Activated T-cell treated with anti-CD3 and anti-CD28 coated beads for 24 hours (primary cell): ENCODE data around the gene AREL1.

Source experiments
- DNase-seq: peaks from one replicate; pipeline ENCODE4 v3.0.0-alpha.2; 2020; ENCODE audit warnings: low read depth

The AREL1 gene

GRCh38 chr14:74611650-74612349, 101.1 kb downstream of the AREL1 start, which contains the start of gene LTBP2:
TSS of gene LTBP2 (minus strand) at chr14:74612237. CDS start at chr14:74611944, 293 bp downstream.
- no peak for DNase-seq
